BLaER1 treated with 17β-estradiol and CSF1 and Interleukin-3, amounts not matched to agents 10 nM and 100 nM (cell line): ENCODE results near the gene C1QB.
A peak's percentile ranks its signal among the peaks of the same experiment; 100 is the strongest.

Experiments
- H3K27ac ChIP-seq, 11 experiments: shearing (Covaris generic); formaldehyde crosslinking; 2 replicates each; pipeline ENCODE4 v1.8.1; 2022
- H3K27me3 ChIP-seq, 11 experiments: shearing (Covaris generic); formaldehyde crosslinking; 2 replicates each; pipeline ENCODE4 v1.8.1; 2022
- H3K36me3 ChIP-seq, 11 experiments: shearing (Covaris generic); formaldehyde crosslinking; 2 replicates each; pipeline ENCODE4 v1.8.1; 2022
- H3K4me1 ChIP-seq, 10 experiments: shearing (Covaris generic); formaldehyde crosslinking; 2 replicates each; pipeline ENCODE4 v1.8.1; 2022
- H3K4me2 ChIP-seq, 11 experiments: shearing (Covaris generic); formaldehyde crosslinking; 2 replicates each; pipeline ENCODE4 v1.8.1; 2022
- H3K4me3 ChIP-seq, 10 experiments: shearing (Covaris generic); formaldehyde crosslinking; 2 replicates each; pipeline ENCODE4 v1.8.1; 2022
- H3K9ac ChIP-seq, 11 experiments: shearing (Covaris generic); formaldehyde crosslinking; 2 replicates each; pipeline ENCODE4 v1.8.1; 2022
- H3K9me3 ChIP-seq, 11 experiments: shearing (Covaris generic); formaldehyde crosslinking; replicated peaks in 1 of 11; 2 replicates each; pipeline ENCODE4 v1.8.1; 2022
- H4K20me1 ChIP-seq, 11 experiments: shearing (Covaris generic); formaldehyde crosslinking; 2 replicates each; pipeline ENCODE4 v1.8.1; 2022
- Cebpa-rat ChIP-seq, 11 experiments: shearing (Covaris generic); IDR thresholded peaks; 2 replicates each; pipeline ENCODE4 v1.8.1; 2022

C1QB gene

GRCh38 chr1:22627331-22627730 lies 25.7 kb upstream of the C1QB start:
- Histone ChIP-seq H3K4me1 (peaks cover 0 to 18% (median 0%) of the 10 kb centered on the region in 10 experiments; a peak in 7 of 20 replicates), H4K20me1 (peaks cover 0 to 5% (median 0%) of the 10 kb centered on the region in 11 experiments; a peak in 1 of 22 replicates), H3K36me3 (no peaks in the 10 kb centered on the region), H3K27ac (no peak overlapping the region), H3K4me2 (no peak overlapping the region), H3K9me3 (no peaks in the 10 kb centered on the region), H3K27me3 (no peaks in the 10 kb centered on the region; a peak in 1 of 22 replicates), H3K9ac (no peak overlapping the region), H3K4me3 (no peak overlapping the region)
- TF ChIP-seq Cebpa-rat (IDR thresholded peaks at IDR 0.05): no peak

- H3K4me3 ChIP-seq: no peak overlapping the region
- no peaks in the 10 kb centered on the region for H3K36me3 ChIP-seq
- H3K27me3 ChIP-seq: no peaks in the 10 kb centered on the region; a peak in 1 of 22 replicates
- no peak overlapping the region for H3K9ac ChIP-seq
- no peak overlapping the region for H3K27ac ChIP-seq
- H4K20me1 ChIP-seq: peaks cover 0 to 5% (median 0%) of the 10 kb centered on the region in 11 experiments; a peak in 1 of 22 replicates
- H3K4me2 ChIP-seq: peak overlapping the region in 3 of 11 experiments; percentile 15 to 72 (median 69); a peak in 4 of 22 replicates
- no peak for TF ChIP-seq Cebpa-rat (IDR thresholded peaks at IDR 0.05)
- peaks cover 0 to 3% (median 0%) of the 10 kb centered on the region in 11 experiments; a peak in 2 of 22 replicates for H3K9me3 ChIP-seq
- H3K4me1 ChIP-seq: peaks cover 3 to 29% (median 7%) of the 10 kb centered on the region in 10 experiments
These were observed 24.2 kb upstream of the C1QB start for GRCh38 chr1:22628698-22629444.

- H3K27ac ChIP-seq: no peak overlapping the region
- peak overlapping the region in 3 of 11 experiments; percentile 30 to 72 (median 69); a peak in 6 of 22 replicates for H3K4me2 ChIP-seq
- no peaks in the 10 kb centered on the region; a peak in 1 of 22 replicates for H3K27me3 ChIP-seq
- peaks cover 0 to 5% (median 0%) of the 10 kb centered on the region in 11 experiments; a peak in 1 of 22 replicates for H4K20me1 ChIP-seq
- H3K4me3 ChIP-seq: no peak overlapping the region
- H3K9ac ChIP-seq: no peak overlapping the region
- H3K36me3 ChIP-seq: no peaks in the 10 kb centered on the region
- peaks cover 14 to 39% (median 17%) of the 10 kb centered on the region in 10 experiments for H3K4me1 ChIP-seq
- H3K9me3 ChIP-seq: peaks cover 0 to 13% (median 9%) of the 10 kb centered on the region in 11 experiments; a peak in 20 of 22 replicates
- TF ChIP-seq Cebpa-rat (IDR thresholded peaks at IDR 0.05): no peak
These were observed 23.1 kb upstream of the C1QB start for GRCh38 chr1:22629886-22630285.

- H3K4me1 ChIP-seq: peaks cover 48 to 75% (median 54%) of the 10 kb centered on the region in 10 experiments
- no peak overlapping the region for H3K9ac ChIP-seq
- peaks cover 0 to 19% (median 16%) of the 10 kb centered on the region in 11 experiments; a peak in 20 of 22 replicates for H3K9me3 ChIP-seq
- no peak overlapping the region for H3K27ac ChIP-seq
- no peak for TF ChIP-seq Cebpa-rat (IDR thresholded peaks at IDR 0.05)
- H3K4me2 ChIP-seq: peak overlapping the region; percentile 41 to 95 (median 77)
- H3K36me3 ChIP-seq: peaks cover 0 to 17% (median 0%) of the 10 kb centered on the region in 11 experiments; a peak in 6 of 22 replicates
- no peak overlapping the region for H3K4me3 ChIP-seq
- peaks cover 0 to 8% (median 0%) of the 10 kb centered on the region in 11 experiments; a peak in 2 of 22 replicates for H4K20me1 ChIP-seq
- H3K27me3 ChIP-seq: no peaks in the 10 kb centered on the region
These were observed 19.2 kb upstream of the C1QB start for GRCh38 chr1:22633697-22634463.

- H3K4me2 ChIP-seq: peak overlapping the region; percentile 63 to 95 (median 77)
- H3K36me3 ChIP-seq: peaks cover 0 to 32% (median 0%) of the 10 kb centered on the region in 11 experiments; a peak in 6 of 22 replicates
- peaks cover 57 to 75% (median 62%) of the 10 kb centered on the region in 10 experiments for H3K4me1 ChIP-seq
These were observed 17.6 kb upstream of the C1QB start for GRCh38 chr1:22635436-22635835.

GRCh38 chr1:22636353-22636752 lies 16.7 kb upstream of the C1QB start, which contains the start of gene C1QA:
Gene C1QA (plus strand): TSS chr1:22636628. CDS start chr1:22637617, 989 bp downstream.
- H4K20me1 ChIP-seq: peaks cover 0 to 21% (median 0%) of the 10 kb centered on the region in 11 experiments; a peak in 5 of 22 replicates
- H3K4me1 ChIP-seq: peaks cover 57 to 84% (median 63%) of the 10 kb centered on the region in 10 experiments
- peak within 1 kb of the TSS; percentile 63 to 100 (median 77) for H3K4me2 ChIP-seq
- peak within 1 kb of the TSS in 10 of 11 experiments; percentile 3 to 77 (median 34); a peak in 16 of 22 replicates for H3K27ac ChIP-seq
- H3K9me3 ChIP-seq: peaks cover 0 to 19% (median 16%) of the 10 kb centered on the region in 11 experiments; a peak in 20 of 22 replicates
- H3K9ac ChIP-seq: peak within 1 kb of the TSS in 4 of 11 experiments; percentile 5 to 88 (median 74); a peak in 7 of 22 replicates
- peaks cover 0 to 41% (median 0%) of the 10 kb centered on the region in 11 experiments; a peak in 6 of 22 replicates for H3K36me3 ChIP-seq
- no peaks in the 10 kb centered on the region for H3K27me3 ChIP-seq
- no peak for TF ChIP-seq Cebpa-rat (IDR thresholded peaks at IDR 0.05)
- peak within 1 kb of the TSS in 4 of 10 experiments; percentile 57 to 90 (median 76); a peak in 8 of 20 replicates for H3K4me3 ChIP-seq

More at GRCh38 chr1:22635436-22635835, 17.6 kb upstream of the C1QB start:
- Histone ChIP-seq H4K20me1 (peaks cover 0 to 21% (median 0%) of the 10 kb centered on the region in 11 experiments; a peak in 3 of 22 replicates), H3K27me3 (no peaks in the 10 kb centered on the region), H3K9ac (peak overlapping the region in 2 of 11 experiments; percentile 14 to 58; a peak in 4 of 22 replicates), H3K27ac (peak overlapping the region in 6 of 11 experiments; percentile 28 to 63 (median 48); a peak in 6 of 22 replicates), H3K4me3 (peak overlapping the region in 5 of 10 experiments; percentile 5 to 32 (median 20); a peak in 6 of 20 replicates), H3K9me3 (peaks cover 0 to 19% (median 16%) of the 10 kb centered on the region in 11 experiments; a peak in 20 of 22 replicates)
- TF ChIP-seq Cebpa-rat (IDR thresholded peaks at IDR 0.05): no peak

GRCh38 chr1:22636927-22637326 lies 16.1 kb upstream of the C1QB start:
- H3K4me2 ChIP-seq: peak overlapping the region; percentile 63 to 100 (median 77)
- H3K9me3 ChIP-seq: peaks cover 0 to 19% (median 16%) of the 10 kb centered on the region in 11 experiments; a peak in 20 of 22 replicates
- H3K9ac ChIP-seq: peak overlapping the region in 4 of 11 experiments; percentile 5 to 88 (median 74); a peak in 7 of 22 replicates
- peaks cover 57 to 89% (median 64%) of the 10 kb centered on the region in 10 experiments for H3K4me1 ChIP-seq
- TF ChIP-seq Cebpa-rat (IDR thresholded peaks at IDR 0.05): no peak
- H4K20me1 ChIP-seq: peaks cover 0 to 21% (median 0%) of the 10 kb centered on the region in 11 experiments; a peak in 5 of 22 replicates
- H3K27me3 ChIP-seq: no peaks in the 10 kb centered on the region
- H3K27ac ChIP-seq: peak overlapping the region in 9 of 11 experiments; percentile 6 to 77 (median 28); a peak in 12 of 22 replicates
- H3K36me3 ChIP-seq: peaks cover 0 to 46% (median 0%) of the 10 kb centered on the region in 11 experiments; a peak in 6 of 22 replicates
- peak overlapping the region in 4 of 10 experiments; percentile 57 to 90 (median 76); a peak in 7 of 20 replicates for H3K4me3 ChIP-seq
